Measurements from ENCODE around the gene KRTAP10-1. TPM values are rescaled to one million over a fixed set of nuclear protein-coding genes. Genes with fewer than 3 reads are reported as not detected.

KRTAP10-1 gene
- total RNA-seq, 4 donors from 2014 or later, result not detected

GRCh38 chr21:44500111-44500510 is 39.9 kb downstream of the KRTAP10-1 start:
- no peak for DNase-seq
- Histone ChIP-seq H3K27me3 (no peaks in the 10 kb centered on the region), H3K4me1 (no peaks in the 10 kb centered on the region), H3K9me3 (no peaks in the 10 kb centered on the region), H3K27ac (no peak overlapping the region), H3K36me3 (no peaks in the 10 kb centered on the region), H3K4me3 (no peak overlapping the region)
- intact Hi-C loops (cut with DNase I; ENCODE audit: low total_unique reads), result no loop called here
- no peak for TF ChIP-seq POLR2A (IDR thresholded peaks at IDR 0.05)
- TF ChIP-seq, protein P1, sequence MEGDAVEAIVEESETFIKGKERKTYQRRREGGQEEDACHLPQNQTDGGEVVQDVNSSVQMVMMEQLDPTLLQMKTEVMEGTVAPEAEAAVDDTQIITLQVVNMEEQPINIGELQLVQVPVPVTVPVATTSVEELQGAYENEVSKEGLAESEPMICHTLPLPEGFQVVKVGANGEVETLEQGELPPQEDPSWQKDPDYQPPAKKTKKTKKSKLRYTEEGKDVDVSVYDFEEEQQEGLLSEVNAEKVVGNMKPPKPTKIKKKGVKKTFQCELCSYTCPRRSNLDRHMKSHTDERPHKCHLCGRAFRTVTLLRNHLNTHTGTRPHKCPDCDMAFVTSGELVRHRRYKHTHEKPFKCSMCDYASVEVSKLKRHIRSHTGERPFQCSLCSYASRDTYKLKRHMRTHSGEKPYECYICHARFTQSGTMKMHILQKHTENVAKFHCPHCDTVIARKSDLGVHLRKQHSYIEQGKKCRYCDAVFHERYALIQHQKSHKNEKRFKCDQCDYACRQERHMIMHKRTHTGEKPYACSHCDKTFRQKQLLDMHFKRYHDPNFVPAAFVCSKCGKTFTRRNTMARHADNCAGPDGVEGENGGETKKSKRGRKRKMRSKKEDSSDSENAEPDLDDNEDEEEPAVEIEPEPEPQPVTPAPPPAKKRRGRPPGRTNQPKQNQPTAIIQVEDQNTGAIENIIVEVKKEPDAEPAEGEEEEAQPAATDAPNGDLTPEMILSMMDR (IDR thresholded peaks at IDR 0.05), result no peak

DNA sequence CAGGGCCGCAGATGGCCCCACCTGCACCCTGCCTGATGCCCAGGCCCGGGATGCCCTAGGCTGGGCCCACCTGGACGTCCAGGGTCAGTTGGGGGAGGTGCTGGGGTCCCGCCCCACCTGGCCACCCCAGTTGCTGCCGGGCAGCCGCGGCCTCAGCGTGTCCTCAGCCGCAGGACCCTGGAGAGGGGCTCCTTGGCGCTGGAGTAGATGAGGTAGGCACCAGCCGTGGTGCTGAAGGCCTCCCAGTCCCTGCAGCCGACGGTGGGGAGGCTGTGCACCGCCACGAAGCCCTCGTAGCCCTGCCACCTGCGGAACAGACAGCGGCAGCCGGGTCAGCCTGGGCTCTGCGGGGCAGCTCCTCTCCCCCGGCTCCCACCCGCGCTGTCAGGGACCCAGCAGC is 40.4 kb downstream of the KRTAP10-1 start:
- no peak overlapping the region for H3K4me3 ChIP-seq
- no peaks in the 10 kb centered on the region for H3K27me3 ChIP-seq
- H3K36me3 ChIP-seq, result no peaks in the 10 kb centered on the region
- intact Hi-C loops (cut with DNase I; ENCODE audit: low total_unique reads), result no loop called here
- DNase-seq, result no peak
- TF ChIP-seq, protein P1 (IDR thresholded peaks at IDR 0.05), result no peak
- H3K4me1 ChIP-seq, result no peaks in the 10 kb centered on the region
- H3K9me3 ChIP-seq, result no peaks in the 10 kb centered on the region
- no peak overlapping the region for H3K27ac ChIP-seq

DNA sequence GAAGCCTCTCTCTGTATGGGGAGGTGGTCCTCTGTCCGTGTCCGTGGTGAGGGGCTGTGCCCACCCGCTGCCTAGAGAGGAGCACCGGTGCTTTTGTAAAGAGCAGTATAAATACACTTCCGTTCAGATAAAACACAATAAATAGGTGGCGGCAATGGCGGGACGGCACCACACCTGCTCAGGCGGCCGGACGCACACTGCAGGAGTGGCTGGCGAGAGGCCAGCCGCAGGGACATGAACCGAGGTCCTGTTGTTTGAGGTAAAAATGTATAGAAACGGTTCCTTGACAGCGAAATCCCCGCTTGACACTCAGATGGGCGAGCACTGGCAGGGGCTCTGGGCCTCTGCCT is 40.8 kb downstream of the KRTAP10-1 start:
- no peaks in the 10 kb centered on the region for H3K36me3 ChIP-seq
- intact Hi-C loops (cut with DNase I; ENCODE audit: low total_unique reads), result no loop called here
- no peaks in the 10 kb centered on the region for H3K27me3 ChIP-seq
- H3K4me1 ChIP-seq, result no peaks in the 10 kb centered on the region
- no peak for DNase-seq
- no peaks in the 10 kb centered on the region for H3K9me3 ChIP-seq
- no peak overlapping the region for H3K4me3 ChIP-seq
- H3K27ac ChIP-seq, result no peak overlapping the region
- TF ChIP-seq, protein P1 (IDR thresholded peaks at IDR 0.05), result no peak
- TF ChIP-seq POLR2A (IDR thresholded peaks at IDR 0.05), result no peak

- Histone ChIP-seq H3K4me1 (no peaks in the 10 kb centered on the region), H3K9me3 (no peaks in the 10 kb centered on the region), H3K36me3 (no peaks in the 10 kb centered on the region), H3K4me3 (no peak overlapping the region), H3K27me3 (no peaks in the 10 kb centered on the region), H3K27ac (no peak overlapping the region)
- no peak for TF ChIP-seq POLR2A (IDR thresholded peaks at IDR 0.05)
- TF ChIP-seq, protein P1 (IDR thresholded peaks at IDR 0.05), result no peak
- intact Hi-C loops (cut with DNase I; ENCODE audit: low total_unique reads), result no loop called here
- no peak for DNase-seq
Observed at GRCh38 chr21:44498280-44499210, 41.5 kb downstream of the KRTAP10-1 start.

DNA sequence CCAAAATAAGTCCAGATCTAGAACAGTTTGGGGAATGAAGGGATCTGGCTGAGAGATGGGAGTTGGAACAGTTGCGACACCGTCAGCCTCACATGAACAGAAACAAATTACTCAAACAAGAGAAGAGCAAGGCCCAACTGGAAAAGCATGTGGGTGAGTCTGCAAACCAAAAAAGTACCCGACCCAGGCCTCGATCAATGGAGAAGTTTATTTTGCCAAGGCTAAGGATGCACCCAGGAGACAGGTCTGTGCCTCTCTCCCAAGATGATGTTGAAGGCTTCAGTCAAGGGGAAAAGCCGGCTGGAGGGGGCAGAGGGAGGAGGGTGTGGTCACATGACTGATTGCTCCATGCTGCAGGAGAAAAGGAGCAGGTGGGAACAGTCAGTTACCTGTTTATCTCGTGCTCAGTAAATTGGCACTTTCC is 42.3 kb downstream of the KRTAP10-1 start:
- no peaks in the 10 kb centered on the region for H3K27me3 ChIP-seq
- H3K4me3 ChIP-seq, result no peak overlapping the region
- H3K4me1 ChIP-seq, result no peaks in the 10 kb centered on the region
- no peaks in the 10 kb centered on the region for H3K36me3 ChIP-seq
- intact Hi-C loops (cut with DNase I; ENCODE audit: low total_unique reads), result no loop called here
- TF ChIP-seq POLR2A (IDR thresholded peaks at IDR 0.05), result no peak
- TF ChIP-seq, protein P1 (IDR thresholded peaks at IDR 0.05), result no peak
- no peak for DNase-seq
- no peak overlapping the region for H3K27ac ChIP-seq
- no peaks in the 10 kb centered on the region for H3K9me3 ChIP-seq

All from uterus (tissue), 4 donors.